Lower leg skin (tissue), 3 donors: ENCODE data around the gene OSBPL9.

Experiments used
- CTCF ChIP-seq, 3 donors: fragments of 450-650 bp; IDR thresholded peaks; one replicate each; pipeline ENCODE4 v1.5.1; 2016; ENCODE audit warnings: antibody characterized with exemption in 3 of 3, mild to moderate bottlenecking in 3 of 3, moderate library complexity in 2 of 3
- POLR2A ChIP-seq, 2 donors: fragments of 450-650 bp; IDR thresholded peaks; one replicate each; pipeline ENCODE4 v1.6.1; 2016 to 2017; ENCODE audit warnings: antibody characterized with exemption in 2 of 2, mild to moderate bottlenecking in 1 of 2, moderate library complexity in 1 of 2

- TF ChIP-seq CTCF (IDR thresholded peaks at IDR 0.05) (no peak), POLR2A (IDR thresholded peaks at IDR 0.05) (no peak)
Observed at GRCh38 chr1:51592711-51593110, 24.2 kb upstream of the OSBPL9 start.
